ENCODE data around the gene PAQR6. TPM values are rescaled to one million over a fixed set of nuclear protein-coding genes. Genes with fewer than 3 reads are reported as not detected.
"Not testable (repeated sequence)": the region's sequence is repeated elsewhere in the genome, so short reads cannot be mapped to it uniquely, and the experiment has no call there.

Gene PAQR6
- total and polyA plus RNA-seq, 9 donors, result 0.25 to 1.8 (median 0.73) TPM

DNA sequence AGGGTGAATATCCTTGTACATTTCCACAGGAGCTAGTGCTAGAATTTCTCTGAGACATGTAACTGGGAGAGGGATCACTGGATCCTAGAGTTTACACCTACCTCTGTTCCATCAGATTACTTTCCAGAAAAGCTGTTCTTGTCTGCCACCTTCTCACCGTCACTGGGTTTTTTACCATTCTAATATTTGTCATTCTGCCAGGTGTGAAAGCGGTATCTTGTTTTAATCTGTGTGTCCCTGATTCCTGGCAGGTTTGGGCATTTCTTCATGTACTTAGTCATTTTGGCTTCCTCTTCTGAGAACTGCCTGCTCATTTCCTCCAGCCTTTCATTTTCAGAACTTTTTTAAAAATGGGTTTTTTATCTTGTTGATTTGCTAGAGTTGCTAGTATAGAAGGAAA, 30.0 kb downstream of the PAQR6 start:
- Histone ChIP-seq H3K36me3 (no peaks in the 10 kb centered on the region), H3K4me1 (ENCODE audit: insufficient read depth) (peaks cover 5% of the 10 kb centered on the region), H3K4me3 (no peak overlapping the region), H3K27ac (no peak overlapping the region), H3K27me3 (no peaks in the 10 kb centered on the region), H3K9me3 (no peaks in the 10 kb centered on the region)
- intact Hi-C loops (cut with DNase I), result no loop called here
- 65 to 94% (median 77%) methylated on average over 2 of the region's 2 CpGs for WGBS, 3 donors
- TF ChIP-seq, protein P1, sequence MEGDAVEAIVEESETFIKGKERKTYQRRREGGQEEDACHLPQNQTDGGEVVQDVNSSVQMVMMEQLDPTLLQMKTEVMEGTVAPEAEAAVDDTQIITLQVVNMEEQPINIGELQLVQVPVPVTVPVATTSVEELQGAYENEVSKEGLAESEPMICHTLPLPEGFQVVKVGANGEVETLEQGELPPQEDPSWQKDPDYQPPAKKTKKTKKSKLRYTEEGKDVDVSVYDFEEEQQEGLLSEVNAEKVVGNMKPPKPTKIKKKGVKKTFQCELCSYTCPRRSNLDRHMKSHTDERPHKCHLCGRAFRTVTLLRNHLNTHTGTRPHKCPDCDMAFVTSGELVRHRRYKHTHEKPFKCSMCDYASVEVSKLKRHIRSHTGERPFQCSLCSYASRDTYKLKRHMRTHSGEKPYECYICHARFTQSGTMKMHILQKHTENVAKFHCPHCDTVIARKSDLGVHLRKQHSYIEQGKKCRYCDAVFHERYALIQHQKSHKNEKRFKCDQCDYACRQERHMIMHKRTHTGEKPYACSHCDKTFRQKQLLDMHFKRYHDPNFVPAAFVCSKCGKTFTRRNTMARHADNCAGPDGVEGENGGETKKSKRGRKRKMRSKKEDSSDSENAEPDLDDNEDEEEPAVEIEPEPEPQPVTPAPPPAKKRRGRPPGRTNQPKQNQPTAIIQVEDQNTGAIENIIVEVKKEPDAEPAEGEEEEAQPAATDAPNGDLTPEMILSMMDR (IDR thresholded peaks at IDR 0.05), result no peak
- TF ChIP-seq POLR2A (IDR thresholded peaks at IDR 0.05) (no peak), EP300 (IDR thresholded peaks at IDR 0.05) (no peak)
- DNase-seq, result no peak

DNA sequence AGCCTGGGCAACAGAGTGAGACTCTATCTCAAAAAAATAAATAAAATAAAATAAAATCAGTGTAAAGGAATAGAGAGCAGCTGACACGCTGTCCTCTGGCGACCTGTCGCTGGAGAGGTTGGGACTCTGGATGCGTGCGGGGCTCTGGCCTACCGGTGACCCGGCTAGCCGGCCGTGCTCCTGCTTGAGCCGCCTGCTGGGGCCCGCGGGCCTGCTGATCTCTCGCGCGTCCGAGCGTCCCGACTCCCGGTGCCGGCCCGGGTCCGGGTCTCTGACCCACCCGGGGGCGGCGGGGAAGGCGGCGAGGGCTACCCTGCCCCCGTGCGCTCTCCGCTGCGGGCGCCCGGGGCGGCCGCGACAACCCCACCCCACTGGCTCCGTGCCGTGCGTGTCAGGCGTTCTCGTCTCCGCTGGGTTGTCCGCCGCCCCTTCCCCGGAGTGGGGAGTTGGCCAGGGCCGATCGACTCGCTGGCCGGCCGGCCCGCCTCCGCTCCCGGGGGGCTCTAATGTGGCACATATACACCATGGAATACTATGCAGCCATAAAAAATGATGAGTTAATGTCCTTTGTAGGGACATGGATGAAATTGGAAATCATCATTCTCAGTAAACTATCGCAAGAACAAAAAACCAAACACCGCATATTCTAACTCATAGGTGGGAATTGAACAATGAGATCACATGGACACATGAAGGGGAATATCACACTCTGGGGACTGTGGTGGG, 31.3 kb downstream of the PAQR6 start:
- DNase-seq; H3K36me3 ChIP-seq; H3K4me1 ChIP-seq (ENCODE audit: insufficient read depth); H3K9me3 ChIP-seq; H3K27me3 ChIP-seq; intact Hi-C loops (cut with DNase I); H3K4me3 ChIP-seq; H3K27ac ChIP-seq: not testable (repeated sequence)
- WGBS, 3 donors, result 91 to 98% (median 97%) methylated on average over 55 of the region's 55 CpGs

DNA sequence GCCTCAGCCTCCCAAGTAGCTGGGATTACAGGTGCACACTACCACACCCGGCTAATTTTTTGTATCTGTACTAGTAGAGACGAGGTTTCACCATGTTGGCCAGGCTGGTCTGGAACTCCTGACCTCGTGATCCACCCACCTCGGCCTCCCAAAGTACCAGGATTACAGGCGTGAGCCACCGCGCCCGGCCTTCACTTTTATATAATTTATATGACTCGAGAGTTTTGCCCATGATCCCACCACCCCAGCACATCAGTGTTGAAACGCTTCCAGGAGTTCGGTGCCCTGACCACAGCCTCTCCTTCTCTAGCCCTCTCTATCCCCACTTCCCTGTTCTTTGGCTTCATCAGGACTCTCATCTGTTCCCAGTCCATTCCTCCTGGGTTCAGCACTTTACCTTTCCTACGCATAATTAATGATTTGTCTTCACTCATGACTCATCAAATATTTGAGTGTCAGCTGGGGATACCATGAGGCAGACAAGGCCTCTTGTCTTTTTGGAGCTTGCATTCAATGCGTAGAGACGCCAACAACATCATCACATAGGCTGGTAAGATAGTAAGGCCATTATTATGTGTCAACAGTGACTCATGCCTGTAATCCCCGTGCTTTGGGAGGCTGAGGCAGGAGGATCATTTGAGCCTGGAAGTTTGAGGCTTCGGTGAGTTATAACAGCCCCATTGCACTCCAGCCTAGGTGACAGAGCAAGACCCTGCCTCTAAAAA, 33.7 kb downstream of the PAQR6 start:
- Histone ChIP-seq H3K36me3 (no peaks in the 10 kb centered on the region), H3K27ac (peak overlapping the region in 1 of 2 donors; percentile 89), H3K27me3 (no peaks in the 10 kb centered on the region), H3K4me3 (peak overlapping the region; percentile 59), H3K4me1 (ENCODE audit: insufficient read depth) (peaks cover 5% of the 10 kb centered on the region), H3K9me3 (no peaks in the 10 kb centered on the region)
- DNase-seq, result peak in 2 of 5 donors; percentile 35 to 39
- intact Hi-C loops (cut with DNase I), result no loop called here
- TF ChIP-seq, protein P1 (IDR thresholded peaks at IDR 0.05), result no peak
- TF ChIP-seq EP300 (IDR thresholded peaks at IDR 0.05) (no peak), POLR2A (IDR thresholded peaks at IDR 0.05) (no peak)
- WGBS, 3 donors, result 73 to 80% (median 79%) methylated on average over 16 of the region's 16 CpGs

DNA sequence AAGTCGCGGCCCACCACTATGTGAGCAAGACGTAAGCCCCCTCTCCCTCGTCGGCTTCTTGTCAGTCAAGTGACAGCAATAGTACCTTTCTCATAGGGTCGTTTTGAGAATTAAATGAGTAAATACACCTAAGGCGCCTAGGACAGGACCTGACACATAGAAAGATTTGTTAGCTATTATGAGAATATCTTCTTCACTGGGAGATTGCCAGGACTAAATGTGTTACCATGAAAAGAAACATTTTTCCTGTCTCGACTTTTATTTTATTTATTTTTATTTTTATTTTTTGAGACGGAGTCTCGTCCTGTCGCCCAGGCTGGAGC, 34.3 kb downstream of the PAQR6 start:
- Histone ChIP-seq H3K4me1 (ENCODE audit: insufficient read depth) (peaks cover 5% of the 10 kb centered on the region), H3K36me3 (no peaks in the 10 kb centered on the region), H3K9me3 (no peaks in the 10 kb centered on the region), H3K27me3 (no peaks in the 10 kb centered on the region), H3K27ac (peak overlapping the region; percentile 89 to 98), H3K4me3 (peak overlapping the region; percentile 59)
- intact Hi-C loops (cut with DNase I), result no loop called here
- 4 to 8% (median 6%) methylated on average over 11 of the region's 11 CpGs for WGBS, 3 donors
- TF ChIP-seq, protein P1 (IDR thresholded peaks at IDR 0.05), result no peak
- TF ChIP-seq EP300 (IDR thresholded peaks at IDR 0.05) (no peak), POLR2A (IDR thresholded peaks at IDR 0.05) (no peak)
- DNase-seq, result no peak
